Stimulated activated CD4-positive, alpha-beta T cell treated with anti-CD3 and anti-CD28 coated beads, Interleukin-2, amount 100 ng/mL, for 48 hours (primary cell): ENCODE results near the gene FBLN2.
A peak's percentile ranks its signal among the peaks of the same experiment; 100 is the strongest.

Source experiments
- DNase-seq, 2 donors: peaks; one replicate each; pipeline ENCODE4 v3.0.0-alpha.2; 2020

Gene FBLN2

DNA sequence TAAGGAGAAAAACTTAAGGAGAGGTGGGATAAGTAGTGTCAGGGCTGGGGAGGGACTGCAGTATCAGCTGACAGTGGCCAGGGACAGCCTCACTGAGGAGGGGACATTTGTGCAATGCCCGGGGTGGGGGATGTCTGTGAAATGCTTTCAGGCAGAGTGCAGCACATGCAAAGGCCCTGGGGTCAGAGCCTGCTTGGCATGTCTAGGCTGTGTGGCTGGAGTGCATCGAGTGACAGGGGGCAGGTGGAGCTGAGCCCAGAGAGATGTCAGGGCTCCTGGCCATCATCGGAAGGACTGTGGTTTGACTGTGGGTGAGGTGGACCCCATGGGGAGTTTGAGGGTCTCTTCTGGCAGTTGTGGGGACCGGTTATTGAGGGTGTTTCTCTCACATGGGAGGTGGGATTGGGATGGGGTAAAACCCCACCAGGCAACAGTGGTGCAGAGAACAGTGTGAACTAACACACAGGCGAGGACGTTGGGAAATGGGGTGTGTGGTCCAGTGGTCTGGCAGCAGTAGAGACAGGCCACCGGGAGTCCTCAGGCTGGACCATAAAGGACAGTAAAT, 61.2 kb downstream of the FBLN2 start:
- DNase-seq: no peak

DNA sequence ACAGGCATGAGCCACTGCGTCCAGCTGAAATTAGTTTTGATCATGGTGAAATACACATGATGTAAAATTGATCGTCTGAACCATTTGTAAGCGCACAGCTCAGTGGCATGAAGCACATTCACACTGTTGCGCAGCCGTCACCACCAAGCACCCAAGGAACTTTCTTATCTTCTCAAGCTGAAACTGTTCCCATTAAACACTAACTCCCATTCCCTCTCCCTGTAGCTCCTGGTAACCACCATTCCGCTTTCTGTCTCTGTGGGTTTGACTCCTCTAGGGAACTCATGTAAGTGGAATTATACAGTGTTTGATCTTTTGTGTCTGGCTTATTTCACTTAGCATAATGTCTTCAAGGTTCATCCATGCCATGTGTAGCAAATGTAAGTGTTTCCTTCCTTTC, 62.3 kb downstream of the FBLN2 start:
- no peak for DNase-seq

DNA sequence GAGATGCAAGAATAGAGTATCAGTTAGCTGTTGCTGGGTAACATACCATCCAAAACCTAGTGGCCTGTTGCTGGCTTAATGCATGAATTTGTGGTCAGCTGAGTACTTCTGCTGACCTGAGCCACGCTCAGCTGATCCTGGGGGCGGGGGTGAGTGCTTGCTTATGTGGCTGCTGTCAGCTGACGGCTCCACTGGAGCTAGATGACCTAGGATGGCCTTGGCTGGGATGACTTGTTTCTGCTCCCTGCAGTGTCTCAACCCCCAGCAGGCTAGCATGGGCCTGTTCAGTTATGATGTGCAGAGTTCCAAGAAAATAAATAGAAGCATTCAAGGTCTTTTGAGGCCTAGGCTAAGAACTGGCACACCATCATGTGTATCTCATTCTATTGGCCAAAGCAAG, 63.9 kb downstream of the FBLN2 start:
- no peak for DNase-seq

DNA sequence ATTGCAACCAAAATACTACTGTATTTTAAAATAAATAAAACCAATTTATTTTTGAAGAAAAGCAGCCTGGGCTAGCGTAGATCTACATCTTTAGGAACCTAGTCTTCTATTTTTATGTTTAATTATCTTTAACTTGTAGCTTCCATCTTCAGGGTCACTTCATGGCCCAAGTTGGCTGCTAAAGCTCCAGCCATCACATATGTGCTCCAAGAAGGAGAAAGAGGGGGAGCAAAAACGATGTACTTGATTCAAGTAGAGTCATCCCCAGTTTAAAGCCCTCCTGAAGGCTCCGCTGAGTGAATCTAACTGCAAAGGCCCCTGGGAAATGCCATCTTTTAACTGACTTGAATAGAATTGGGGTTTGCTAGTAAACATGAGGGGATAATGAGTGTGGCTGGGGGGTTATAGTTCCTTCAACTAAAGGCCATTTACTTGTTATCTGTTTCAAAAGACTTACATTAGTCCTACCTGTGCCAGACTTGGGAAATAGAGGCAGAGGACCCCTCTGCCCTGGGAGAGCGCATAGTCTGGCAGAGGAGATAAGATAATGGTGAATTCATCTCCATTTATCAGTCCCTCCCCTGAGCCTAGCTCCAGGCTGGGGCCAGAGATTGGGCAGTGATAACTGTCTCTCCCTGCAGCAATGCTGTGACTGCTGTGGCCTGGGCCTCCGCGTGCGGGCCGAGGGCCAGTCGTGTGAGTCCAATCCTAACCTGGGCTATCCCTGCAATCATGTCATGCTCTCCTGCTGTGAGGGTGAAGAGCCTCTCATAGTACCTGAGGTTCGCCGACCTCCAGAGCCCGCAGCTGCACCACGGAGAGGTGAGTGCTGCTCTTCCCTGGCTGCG, 64.6 kb downstream of the FBLN2 start:
- DNase-seq: no peak

DNA sequence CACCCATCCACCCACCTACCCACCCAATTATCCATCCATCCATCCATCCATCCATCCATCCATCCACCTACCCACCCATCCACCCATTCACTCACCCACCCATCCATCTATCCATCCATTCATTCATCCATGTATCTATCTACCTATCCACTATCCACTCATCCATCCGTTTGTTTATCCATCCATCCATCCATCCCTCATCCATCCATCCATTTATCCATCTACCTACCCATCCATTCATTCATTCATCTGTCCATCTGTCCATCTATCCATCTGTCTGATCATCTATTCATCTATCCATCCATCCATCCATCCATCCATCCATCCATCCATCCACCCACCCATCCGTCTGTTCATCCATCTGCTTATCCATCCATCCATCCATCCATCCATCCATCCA, 65.7 kb downstream of the FBLN2 start:
- no peak for DNase-seq

DNA sequence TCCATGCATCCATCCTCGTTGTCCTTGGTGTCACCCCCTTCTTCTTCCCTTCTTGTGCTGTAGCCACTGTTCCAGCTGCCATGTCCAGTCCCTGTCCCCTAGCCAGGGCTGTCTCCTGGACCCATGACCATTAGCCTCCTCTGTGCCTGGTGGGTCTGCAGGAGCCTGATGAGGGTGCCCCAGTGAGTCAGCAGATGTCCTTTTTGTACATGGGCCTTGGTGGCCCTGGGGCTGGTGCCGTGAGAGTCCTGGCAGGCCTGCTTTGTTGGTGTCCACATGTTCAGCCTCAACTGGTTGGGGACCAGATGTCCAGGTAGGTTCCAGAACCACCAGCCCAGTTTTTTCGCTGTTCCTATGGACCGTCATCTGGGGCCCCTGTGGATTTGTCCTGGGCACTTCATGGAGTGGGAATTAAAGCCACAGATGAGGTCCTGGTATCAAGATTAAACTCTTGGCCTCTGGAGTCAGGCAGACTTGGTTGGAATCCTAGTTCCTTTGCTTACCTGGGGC, 66.1 kb downstream of the FBLN2 start:
- no peak for DNase-seq

DNA sequence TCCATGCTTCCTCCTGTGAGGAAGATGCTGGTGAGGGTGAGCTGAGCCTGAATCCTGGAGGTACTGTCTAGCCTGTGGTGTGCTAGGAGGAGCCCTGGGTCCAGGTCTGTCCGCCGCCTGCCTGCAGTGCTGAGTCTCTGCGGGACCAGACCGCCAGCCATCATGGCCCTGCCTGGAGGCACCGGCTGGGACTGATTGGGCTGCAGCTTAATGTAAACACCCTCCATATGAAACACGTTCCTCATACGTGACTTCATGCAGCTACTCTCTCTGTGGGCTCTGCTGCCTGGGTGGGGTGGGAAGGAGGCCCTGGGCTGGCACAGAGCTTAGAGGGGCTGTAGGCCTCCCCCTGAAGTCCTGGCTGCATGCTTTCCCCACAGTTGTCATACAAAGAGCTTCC, 67.4 kb downstream of the FBLN2 start:
- no peak for DNase-seq

DNA sequence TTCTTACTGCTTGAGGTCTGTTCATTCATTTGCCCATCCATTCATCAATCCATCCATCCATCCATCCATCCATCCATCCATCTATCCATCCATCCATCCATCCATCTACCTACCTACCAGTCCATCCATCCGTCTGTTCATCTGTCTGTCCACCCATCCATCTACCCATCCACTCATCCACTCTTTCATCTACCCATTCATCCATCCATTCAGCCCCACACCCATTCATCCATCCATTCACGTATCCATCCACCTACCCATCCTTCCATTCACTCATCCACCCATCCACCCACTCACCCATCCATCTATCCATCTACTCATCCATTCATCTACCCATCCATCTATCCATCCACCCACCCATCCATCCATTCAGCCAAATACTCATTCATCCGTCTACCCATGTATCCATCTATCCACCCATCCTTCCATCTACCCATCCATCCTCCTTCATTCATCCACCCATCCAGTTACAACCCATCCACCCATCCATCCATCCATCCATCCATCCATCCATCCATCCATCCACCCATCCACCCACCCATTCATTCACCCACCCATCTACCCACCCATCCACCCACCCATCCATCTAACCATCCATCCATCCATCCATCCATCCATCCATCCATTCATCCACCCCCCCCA, 68.3 kb downstream of the FBLN2 start:
- DNase-seq: no peak

DNA sequence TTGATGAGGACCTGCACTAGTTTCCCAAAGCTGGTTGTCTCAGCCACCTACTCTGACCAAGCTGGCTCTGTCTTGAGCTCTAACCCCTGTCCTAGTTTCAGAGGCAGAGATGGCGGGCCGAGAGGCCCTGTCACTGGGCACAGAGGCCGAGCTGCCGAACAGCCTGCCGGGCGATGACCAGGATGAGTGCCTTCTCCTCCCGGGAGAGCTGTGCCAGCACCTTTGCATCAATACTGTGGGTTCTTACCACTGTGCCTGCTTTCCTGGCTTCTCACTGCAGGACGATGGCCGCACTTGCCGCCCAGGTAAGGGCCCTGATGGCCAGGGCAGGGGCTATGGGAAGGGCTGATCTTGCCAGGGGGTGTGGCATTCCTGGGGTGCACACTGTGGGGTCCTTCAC, 69.1 kb downstream of the FBLN2 start:
- DNase-seq: no peak

DNA sequence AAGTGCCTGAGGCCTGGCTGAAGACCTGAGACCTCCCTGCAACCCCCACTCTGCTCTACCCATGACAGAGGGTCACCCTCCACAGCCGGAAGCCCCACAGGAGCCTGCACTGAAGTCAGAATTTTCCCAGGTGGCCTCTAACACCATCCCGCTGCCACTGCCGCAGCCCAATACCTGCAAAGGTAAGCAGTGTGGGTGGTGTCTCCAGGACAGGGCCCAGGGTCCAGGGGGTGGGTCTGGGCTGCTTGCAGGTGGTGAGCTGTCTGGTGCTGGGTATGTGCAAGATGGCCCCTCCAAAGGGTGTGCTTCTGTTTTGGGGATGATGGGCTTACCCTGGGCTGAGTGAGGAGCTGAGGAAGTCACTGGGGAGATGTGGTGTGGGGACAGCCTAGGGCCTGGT, 69.9 kb downstream of the FBLN2 start:
- DNase-seq: no peak

DNA sequence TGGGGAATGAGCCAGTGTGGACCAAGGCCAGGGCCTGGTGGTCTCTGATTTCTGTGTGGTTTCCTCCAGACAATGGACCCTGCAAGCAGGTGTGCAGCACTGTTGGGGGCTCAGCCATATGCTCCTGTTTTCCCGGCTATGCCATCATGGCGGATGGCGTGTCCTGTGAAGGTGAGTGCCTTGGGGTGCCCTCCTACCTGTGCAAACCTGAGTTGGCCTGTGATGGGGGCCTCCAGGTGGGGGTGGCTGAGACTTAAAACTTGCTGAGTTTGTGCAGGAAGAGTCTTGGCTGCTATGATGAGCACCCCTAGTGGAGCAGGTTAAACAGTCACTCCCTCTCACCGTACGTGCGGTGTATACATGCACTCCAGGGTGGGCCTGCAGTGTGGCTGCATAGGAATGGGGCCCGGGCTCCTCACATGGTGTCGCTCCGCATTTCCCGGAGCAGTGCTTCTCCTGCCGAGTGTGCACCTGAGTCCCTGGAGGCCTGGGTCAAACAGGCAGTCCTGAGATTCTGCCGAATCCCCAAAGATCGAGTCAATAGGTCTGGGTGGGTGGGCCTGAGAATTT, 70.8 kb downstream of the FBLN2 start:
- DNase-seq: no peak

DNA sequence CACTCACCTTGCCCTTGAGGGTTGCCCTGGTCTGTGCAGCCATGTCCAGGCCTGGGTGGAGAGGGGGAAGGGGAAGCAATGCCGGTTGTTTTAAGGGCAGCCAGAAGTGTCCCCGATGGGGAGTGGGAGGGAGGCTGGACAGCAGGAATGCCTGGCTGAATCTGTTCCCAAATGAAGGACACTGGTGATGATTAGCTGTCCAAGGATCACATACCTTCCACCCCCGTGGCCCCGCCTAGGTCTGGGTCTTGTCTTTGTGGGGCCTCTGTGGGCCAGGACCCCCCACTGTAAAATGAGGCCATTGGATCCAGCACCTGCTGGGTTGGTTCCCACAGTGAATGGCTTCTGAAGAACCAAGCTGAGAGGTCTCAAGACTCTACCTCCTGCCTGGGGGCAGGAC, 71.4 kb downstream of the FBLN2 start:
- no peak for DNase-seq

DNA sequence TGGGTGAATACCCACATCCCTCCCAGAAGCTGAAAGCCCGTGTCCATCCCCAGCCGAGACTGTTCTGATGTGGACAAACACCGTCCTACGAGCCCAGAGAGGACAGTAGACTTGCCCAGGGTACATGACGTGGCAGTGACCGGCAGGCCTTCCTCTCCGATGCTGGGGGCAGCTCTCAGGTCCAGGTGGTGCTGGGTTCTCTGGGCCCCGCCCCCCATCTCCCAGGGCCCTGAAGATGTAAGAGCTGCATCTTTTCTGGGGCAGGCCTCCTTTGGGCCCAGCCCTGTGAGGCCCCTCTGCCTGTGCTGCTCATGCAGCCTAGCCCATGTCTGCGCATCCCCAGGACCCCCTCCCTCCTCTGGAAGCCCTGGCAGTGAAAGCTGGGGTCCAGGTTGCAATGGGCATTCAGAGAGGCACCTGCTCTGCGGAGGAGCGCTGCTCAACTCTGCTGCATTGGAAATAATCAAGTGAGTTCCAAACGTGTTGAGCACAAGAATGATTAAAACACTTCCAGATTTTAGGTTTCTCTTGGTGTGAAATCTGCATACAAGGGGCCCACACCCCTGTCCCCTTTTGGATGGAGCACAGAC, 71.9 kb downstream of the FBLN2 start:
- no peak for DNase-seq

DNA sequence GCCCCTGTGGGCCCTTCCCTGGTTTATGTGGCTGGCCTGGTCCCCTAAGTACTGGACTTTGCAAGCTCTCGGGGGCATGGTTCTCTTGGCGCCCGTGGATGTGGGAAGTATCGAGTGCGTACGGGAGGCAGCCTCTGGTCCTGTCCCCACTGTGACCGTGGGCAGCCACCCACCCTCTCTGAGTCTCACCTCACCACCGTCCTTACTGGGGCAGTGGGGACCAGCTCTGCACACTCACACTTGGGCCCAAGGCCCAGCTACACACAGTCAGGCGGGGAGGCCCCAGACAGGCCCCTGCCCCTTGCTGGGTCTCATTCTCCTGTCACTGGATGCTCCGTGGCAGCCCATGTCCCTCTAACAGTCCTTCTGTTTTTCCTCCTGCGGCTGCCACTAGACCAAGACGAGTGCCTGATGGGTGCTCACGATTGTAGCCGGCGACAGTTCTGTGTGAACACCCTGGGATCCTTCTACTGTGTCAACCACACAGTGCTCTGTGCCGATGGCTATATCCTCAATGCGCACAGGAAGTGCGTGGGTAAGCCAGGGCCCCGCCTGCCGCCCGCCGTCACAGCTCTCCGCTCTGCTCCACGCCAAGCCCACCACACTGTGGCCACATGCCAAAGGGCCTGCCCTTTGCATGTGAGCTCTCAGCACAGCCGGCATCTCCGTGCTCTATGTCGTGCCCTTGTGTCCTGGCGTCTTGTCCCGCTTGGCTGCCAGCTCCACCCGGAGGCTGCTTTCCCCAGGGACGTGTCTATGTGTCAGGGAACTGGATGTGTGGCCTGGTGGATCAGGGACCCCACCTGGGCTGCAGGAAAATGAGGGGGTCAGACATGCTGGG, 72.7 kb downstream of the FBLN2 start:
- DNase-seq: peak in 1 of 2 donors; percentile 2

DNA sequence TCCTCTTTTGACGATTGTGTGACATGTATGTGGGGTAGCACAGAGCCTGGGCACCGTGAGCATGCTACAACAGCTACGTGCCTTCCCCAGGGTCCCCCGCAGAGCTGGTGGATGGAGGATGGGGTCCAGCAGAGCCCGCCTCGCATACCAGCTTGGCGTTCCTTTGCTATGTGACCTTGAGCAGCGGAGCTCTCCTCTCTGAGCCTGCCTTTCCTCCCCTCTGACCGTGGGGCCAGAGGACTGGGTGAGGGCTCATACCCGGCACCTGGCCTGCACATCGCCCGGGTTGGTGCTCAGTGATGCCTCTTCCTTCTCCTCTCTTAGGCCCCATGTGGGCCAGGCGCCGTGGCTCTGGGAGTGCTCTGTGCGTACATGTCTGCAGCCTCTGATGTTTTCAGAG, 73.4 kb downstream of the FBLN2 start:
- DNase-seq: no peak

DNA sequence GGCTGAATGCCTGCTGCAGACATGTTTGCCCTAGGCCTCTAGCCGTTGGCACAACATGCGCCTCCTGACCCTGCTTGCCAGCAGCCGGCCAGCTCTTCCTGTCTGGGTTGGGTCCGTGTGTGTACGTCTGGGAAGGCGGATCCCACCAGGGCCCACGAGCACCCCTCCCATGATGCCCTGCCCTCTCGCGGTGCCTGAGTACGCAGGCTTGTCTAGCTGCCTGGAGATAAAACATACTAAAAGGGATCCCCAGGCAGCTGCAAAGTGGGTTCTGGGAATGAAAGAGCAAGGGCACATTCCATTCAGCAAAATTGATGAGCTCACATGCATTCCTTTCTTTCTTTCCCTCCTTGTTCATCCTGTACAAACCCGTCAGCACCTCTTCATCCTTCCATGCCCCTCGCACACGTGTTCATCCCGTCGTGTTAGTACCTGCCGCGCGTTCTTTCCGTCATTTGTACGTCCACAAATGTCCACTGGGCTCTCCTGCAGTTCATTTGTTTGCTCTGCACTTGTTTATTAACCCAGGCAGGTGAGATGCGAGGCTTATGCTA, 74.3 kb downstream of the FBLN2 start:
- no peak for DNase-seq

DNA sequence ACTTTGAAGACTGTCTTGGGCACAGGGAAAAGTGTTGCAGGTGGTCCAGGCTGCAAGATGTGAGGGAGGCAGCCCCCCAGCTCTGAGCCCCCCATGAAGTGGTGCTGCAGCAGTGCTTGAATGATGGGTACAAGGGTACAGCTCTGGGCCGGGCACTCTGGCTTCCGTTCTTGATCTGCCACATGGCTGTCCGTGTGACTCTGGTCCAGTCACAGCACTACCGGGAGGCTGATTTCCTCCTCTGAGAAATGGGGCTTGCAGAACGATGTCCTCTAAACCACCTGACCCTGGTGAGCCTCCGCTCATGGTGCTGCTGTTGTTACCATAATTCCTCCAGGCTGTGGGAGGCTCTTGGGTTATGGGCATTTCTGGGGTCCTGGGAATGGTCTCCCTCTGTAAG, 75.1 kb downstream of the FBLN2 start:
- DNase-seq: no peak

DNA sequence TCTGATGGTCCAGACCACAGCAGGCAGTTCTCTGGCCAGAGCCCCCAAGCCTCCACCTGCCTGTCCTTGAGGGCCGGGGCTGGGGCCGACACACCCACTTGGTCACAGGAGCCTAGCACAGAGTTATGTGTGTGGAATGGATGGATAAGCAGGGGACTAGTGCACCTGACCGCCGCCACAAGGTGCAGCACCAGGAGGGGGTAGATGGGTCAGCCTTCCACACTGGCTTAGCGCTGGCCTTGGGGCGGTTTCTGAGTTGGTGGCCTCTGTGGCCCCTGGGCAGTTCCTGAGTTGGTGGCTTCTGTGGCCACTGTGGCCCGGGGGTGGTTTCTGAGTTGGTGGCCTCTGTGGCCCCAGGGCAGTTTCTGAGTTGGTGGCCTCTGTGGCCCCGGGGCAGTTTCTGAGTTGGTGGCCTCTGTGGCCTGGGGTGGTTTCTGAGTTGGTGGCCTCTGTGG, 75.8 kb downstream of the FBLN2 start:
- no peak for DNase-seq

DNA sequence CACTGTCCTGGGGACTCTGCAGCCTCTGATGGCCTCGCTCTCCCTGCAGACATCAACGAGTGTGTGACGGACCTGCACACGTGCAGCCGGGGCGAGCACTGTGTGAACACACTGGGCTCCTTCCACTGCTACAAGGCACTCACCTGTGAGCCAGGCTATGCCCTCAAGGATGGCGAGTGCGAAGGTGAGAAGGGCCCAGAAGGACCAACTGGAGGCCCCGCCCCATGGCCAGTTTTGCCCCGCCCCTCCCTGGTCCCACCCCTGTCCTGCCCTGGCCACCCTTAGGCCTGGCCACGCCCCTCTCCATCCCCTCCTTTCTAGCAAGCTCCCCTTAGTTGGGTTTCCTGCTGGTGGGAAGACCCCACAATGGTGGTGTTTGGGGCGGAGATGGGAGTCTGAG, 77.5 kb downstream of the FBLN2 start:
- DNase-seq: no peak

DNA sequence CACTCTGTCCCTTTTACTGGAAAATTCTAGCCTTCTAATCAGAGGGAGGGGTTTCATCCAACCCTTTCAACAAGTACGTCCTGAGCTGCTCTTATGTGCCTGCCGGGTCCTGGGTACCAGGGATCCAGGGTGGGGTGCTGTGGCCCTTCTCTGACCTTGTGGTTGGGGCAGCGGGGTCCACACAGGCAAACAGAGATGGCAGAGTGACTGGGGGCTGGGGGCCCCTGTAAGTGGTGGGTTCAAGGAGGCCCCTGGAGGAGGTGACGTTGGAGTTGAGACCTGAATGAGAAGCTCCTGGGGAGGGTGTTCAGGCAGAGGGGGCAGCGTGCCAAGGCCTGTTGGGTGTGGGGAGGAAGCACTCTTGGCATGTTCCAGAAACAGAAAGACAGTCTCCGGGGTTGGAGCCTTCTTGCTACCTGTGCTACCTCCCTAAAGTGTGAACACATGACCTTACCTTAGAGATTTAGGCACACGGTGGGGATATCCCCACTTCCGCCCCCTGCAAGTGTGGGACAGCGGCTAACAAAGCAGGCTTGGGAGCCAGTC, 78.1 kb downstream of the FBLN2 start:
- DNase-seq: no peak

DNA sequence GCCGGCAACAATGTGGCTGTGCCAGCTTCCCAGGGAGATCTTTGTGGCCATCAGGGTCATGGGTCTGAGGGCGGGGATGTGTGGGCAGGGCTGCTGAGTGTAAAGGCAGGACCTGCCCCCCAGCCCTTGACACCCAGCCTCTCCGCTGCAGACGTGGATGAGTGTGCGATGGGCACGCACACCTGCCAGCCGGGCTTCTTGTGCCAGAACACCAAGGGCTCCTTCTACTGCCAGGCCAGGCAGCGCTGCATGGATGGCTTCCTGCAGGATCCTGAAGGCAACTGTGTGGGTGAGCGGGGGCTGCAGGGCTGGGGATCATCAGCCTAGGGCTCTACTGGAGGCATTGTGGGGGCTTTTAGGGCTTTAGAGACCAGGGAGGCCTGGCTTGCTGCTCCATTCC, 78.8 kb downstream of the FBLN2 start:
- DNase-seq: no peak

DNA sequence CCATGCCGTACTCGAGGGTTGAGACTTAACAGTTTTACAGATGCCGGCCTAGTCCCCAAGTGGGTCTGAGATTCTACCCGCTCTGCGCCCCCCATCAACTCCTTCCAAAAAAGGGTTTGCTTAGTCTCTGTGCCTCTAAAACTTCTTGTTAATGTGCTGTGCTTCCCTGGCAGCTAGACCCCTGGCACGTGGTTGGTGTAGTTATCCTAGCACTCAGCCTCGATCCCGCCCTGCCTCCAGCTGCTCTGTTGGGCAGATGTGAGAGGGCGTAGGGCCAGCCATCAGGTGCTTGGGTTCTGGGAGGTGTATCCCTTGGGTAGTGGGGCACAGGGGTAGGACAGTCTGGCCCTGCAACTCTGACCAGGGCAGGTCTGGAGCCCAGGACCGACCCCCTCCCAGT, 79.5 kb downstream of the FBLN2 start:
- no peak for DNase-seq
